Keratinocyte (primary cell): ENCODE measurements around the gene AKAP6. TPM values are rescaled to one million over a fixed set of nuclear protein-coding genes. Genes with fewer than 3 reads are reported as not detected.

Experiments used
- DNase-seq: peaks from one replicate; pipeline ENCODE4 v3.0.0-alpha.2; 2011; ENCODE audit warnings: low read depth, missing footprints, low spot score
- FAIRE-seq: peaks from 2 replicates; lab custom pipeline; 2011; peaks lifted over from hg19 to GRCh38; lab: Jason Lieb, UNC
- H2AFZ ChIP-seq: 2 replicates; pipeline ENCODE4 v1.6.0; 2012; ENCODE audit warnings: low read length, control low read depth, inconsistent platforms; ENCODE audit not compliant: control insufficient read depth
- H3K27ac ChIP-seq: 2 replicates; pipeline ENCODE4 v1.5.1; 2011; ENCODE audit warnings: low read length; ENCODE audit not compliant: control insufficient read depth, insufficient read depth
- H3K27me3 ChIP-seq: 3 replicates; pipeline ENCODE4 v1.6.0; 2011; ENCODE audit warnings: low read length; ENCODE audit not compliant: control insufficient read depth, insufficient read depth; ENCODE audit errors: extremely low read depth
- H3K36me3 ChIP-seq, 2 experiments: 2 replicates in 1 of 2; 3 replicates in 1 of 2; pipeline ENCODE4 v1.5.1; 2011; ENCODE audit warnings: low read length in 2 of 2, mild to moderate bottlenecking in 1 of 2; ENCODE audit not compliant: control insufficient read depth in 2 of 2, insufficient read depth in 2 of 2; ENCODE audit errors: extremely low read depth in 1 of 2
- H3K4me1 ChIP-seq: 3 replicates; pipeline ENCODE4 v1.5.1; 2011; ENCODE audit warnings: low read length; ENCODE audit not compliant: control insufficient read depth, insufficient read depth; ENCODE audit errors: extremely low read depth
- H3K4me2 ChIP-seq: 3 replicates; pipeline ENCODE4 v1.6.0; 2011; ENCODE audit warnings: low read depth, low read length; ENCODE audit not compliant: control insufficient read depth, insufficient read depth; ENCODE audit errors: extremely low read depth
- H3K4me3 ChIP-seq, 3 experiments: fragments of 200-600 bp in 1 of 3; sonication (generic) in 1 of 3; 2 replicates in 2 of 3; 3 replicates in 1 of 3; pipeline ENCODE4 v1.5.1; 2011 to 2016; ENCODE audit warnings: low read length in 3 of 3, mild to moderate bottlenecking in 3 of 3, control low read depth in 2 of 3, inconsistent platforms in 1 of 3, low read depth in 1 of 3, mixed read lengths in 1 of 3, mixed run types in 1 of 3, moderate library complexity in 1 of 3; ENCODE audit not compliant: control insufficient read depth in 2 of 3, insufficient read depth in 2 of 3; ENCODE audit errors: extremely low read depth in 1 of 3
- H3K79me2 ChIP-seq: 2 replicates; pipeline ENCODE4 v1.6.0; 2012; ENCODE audit warnings: low read length; ENCODE audit not compliant: control insufficient read depth, insufficient read depth
- H3K9ac ChIP-seq: 3 replicates; pipeline ENCODE4 v1.6.0; 2011; ENCODE audit warnings: low read length; ENCODE audit not compliant: control insufficient read depth, insufficient read depth; ENCODE audit errors: extremely low read depth
- H3K9me1 ChIP-seq: 3 replicates; pipeline ENCODE4 v1.6.0; 2011; ENCODE audit warnings: low read length; ENCODE audit not compliant: control insufficient read depth, insufficient read depth; ENCODE audit errors: extremely low read depth
- H3K9me3 ChIP-seq: 2 replicates; pipeline ENCODE4 v1.5.1; 2012; ENCODE audit warnings: low read depth, low read length; ENCODE audit not compliant: control insufficient read depth
- H4K20me1 ChIP-seq: 3 replicates; pipeline ENCODE4 v1.6.0; 2011; ENCODE audit warnings: low read length; ENCODE audit not compliant: control insufficient read depth, insufficient read depth; ENCODE audit errors: extremely low read depth
- EZH2 ChIP-seq: IDR thresholded peaks from one replicate; pipeline ENCODE4 v1.6.1; 2012; ENCODE audit warnings: inconsistent platforms, mild to moderate bottlenecking, low read length, moderate library complexity
- dilution Hi-C: fragments of 300-500 bp; cut with MboI; formaldehyde crosslinking; loops from one replicate; pipeline ENCODE4 v1.7.0; 2020; ENCODE audit warnings: low sequenced_read_pairs; ENCODE audit not compliant: extremely low pct_ligation_motif_present
- polyA plus RNA-seq, 5 experiments: library from polyadenylated mRNA; depleted of rRNA in 3 of 5; stranded (reverse) in 3 of 5; stranded (forward) in 1 of 5; unstranded in 1 of 5; fragments of >200 nt; gene quantifications; 1 replicate in 1 of 5; 2 replicates in 3 of 5; 3 replicates in 1 of 5; pipeline versions ENCODE4 v1.2.1 to v1.2.3, GENCODE V29; 2011 to 2012; ENCODE audit warnings: missing spikeins in 2 of 5, low read depth in 1 of 5, low replicate concordance in 1 of 5
- TF ChIP-seq, protein P1 (sequence below), 3 experiments: IDR thresholded peaks in 1 of 3; conservative IDR thresholded peaks in 1 of 3; optimal IDR thresholded peaks in 1 of 3; 2 replicates in 2 of 3; 3 replicates in 1 of 3; pipeline versions ENCODE3 to v1.5.1; 2011; ENCODE audit warnings: low read length in 3 of 3, mild to moderate bottlenecking in 3 of 3, moderate library complexity in 2 of 3, control low read depth in 1 of 3, inconsistent platforms in 1 of 3; ENCODE audit not compliant: insufficient read depth in 2 of 3; ENCODE audit errors: extremely low read depth in 1 of 3

The AKAP6 gene
- polyA plus RNA-seq, 1 donor (not counting 4 experiments of a cell fraction or from before 2014, with no cell fraction given): 2.0 TPM

DNA sequence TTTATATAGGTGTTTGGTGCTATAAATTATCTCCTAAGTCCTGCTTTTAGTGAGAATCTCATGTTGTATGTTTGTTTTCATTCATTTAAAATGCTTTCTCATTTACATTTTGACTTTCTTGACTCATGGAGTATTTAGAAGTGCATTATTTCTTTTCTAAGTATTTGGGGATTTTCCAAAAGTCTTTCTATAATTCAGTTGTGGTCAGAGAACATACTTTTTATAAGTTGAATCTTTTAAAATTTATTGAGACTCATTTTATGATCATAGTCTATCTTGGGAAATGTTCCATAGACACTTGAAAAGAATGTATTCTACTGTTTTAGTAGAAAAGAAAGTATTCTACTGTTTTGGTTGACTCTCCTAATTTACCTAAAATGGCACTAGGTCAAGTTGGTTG lies 168.2 kb downstream of the AKAP6 start:
- H3K27me3 ChIP-seq: no peaks in the 10 kb centered on the region
- no peaks in the 10 kb centered on the region for H3K9me1 ChIP-seq
- no peak for TF ChIP-seq EZH2
- TF ChIP-seq, protein P1, sequence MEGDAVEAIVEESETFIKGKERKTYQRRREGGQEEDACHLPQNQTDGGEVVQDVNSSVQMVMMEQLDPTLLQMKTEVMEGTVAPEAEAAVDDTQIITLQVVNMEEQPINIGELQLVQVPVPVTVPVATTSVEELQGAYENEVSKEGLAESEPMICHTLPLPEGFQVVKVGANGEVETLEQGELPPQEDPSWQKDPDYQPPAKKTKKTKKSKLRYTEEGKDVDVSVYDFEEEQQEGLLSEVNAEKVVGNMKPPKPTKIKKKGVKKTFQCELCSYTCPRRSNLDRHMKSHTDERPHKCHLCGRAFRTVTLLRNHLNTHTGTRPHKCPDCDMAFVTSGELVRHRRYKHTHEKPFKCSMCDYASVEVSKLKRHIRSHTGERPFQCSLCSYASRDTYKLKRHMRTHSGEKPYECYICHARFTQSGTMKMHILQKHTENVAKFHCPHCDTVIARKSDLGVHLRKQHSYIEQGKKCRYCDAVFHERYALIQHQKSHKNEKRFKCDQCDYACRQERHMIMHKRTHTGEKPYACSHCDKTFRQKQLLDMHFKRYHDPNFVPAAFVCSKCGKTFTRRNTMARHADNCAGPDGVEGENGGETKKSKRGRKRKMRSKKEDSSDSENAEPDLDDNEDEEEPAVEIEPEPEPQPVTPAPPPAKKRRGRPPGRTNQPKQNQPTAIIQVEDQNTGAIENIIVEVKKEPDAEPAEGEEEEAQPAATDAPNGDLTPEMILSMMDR (optimal IDR thresholded peaks at IDR 0.05 in 1 of 3, IDR thresholded peaks at IDR 0.05 in 1 of 3, conservative IDR thresholded peaks at IDR 0.05 in 1 of 3; ENCODE audit: extremely low read depth in 1 of 3, insufficient read depth in 2 of 3, low read length in 3 of 3): no peak
- H3K9ac ChIP-seq: no peak overlapping the region
- no peak overlapping the region for H3K4me3 ChIP-seq
- no peaks in the 10 kb centered on the region for H3K36me3 ChIP-seq
- FAIRE-seq (no peak), DNase-seq (no peak)
- H3K9me3 ChIP-seq: no peaks in the 10 kb centered on the region
- no peak overlapping the region for H2AFZ ChIP-seq
- no peak overlapping the region for H3K4me2 ChIP-seq
- H3K27ac ChIP-seq: no peak overlapping the region
- H4K20me1 ChIP-seq: no peaks in the 10 kb centered on the region
- no peaks in the 10 kb centered on the region for H3K79me2 ChIP-seq
- H3K4me1 ChIP-seq: no peaks in the 10 kb centered on the region
- dilution Hi-C loops: no loop called here

DNA sequence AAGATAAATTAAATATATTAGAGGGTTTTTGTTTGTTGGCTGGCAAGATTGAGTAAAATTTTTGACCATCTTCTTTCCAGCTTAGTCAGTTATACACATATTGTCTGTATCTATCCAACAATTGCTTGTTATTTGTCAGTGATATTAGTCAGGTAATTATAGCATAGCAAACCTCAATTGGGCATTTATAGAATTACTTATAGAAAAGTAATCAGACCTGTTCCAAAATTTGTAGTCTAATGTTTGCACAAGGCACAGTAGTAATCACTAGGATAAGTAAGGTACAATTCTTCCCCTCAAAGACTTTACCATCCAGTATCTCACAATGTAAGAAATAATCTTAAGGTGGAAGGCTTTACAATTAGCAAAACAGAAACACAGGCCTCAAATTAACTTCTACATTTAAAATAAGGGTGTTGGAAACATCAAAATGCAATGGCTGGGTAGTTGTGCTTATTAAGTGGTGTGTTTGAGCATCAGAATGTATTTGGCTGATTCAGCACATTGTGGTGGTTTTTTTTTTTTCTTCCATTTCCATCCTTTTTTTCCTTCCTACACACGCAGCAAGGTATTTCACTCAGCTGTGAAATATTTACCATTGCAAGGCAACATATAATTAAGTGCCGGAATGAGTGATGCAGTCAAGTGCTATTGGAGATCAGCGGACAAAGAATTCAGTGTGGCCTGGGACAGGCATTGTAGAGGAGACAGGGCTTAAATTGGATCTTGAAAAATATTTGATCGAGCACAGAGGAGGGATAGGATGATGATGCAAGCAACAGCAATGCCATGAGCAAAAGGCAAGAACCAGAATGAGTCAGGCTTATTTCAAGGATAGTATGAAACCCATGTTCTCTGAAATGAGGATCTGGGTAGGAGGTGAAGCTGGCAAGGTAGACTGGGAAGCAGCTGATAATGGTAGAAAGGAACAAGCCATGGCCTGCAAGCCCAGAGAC lies 178.2 kb downstream of the AKAP6 start:
- H3K27ac ChIP-seq: peak overlapping the region; percentile 89
- no peaks in the 10 kb centered on the region for H3K79me2 ChIP-seq
- no peaks in the 10 kb centered on the region for H3K36me3 ChIP-seq
- H3K4me2 ChIP-seq: peak overlapping the region; percentile 38
- TF ChIP-seq, protein P1 (optimal IDR thresholded peaks at IDR 0.05 in 1 of 3, IDR thresholded peaks at IDR 0.05 in 1 of 3, conservative IDR thresholded peaks at IDR 0.05 in 1 of 3; ENCODE audit: extremely low read depth in 1 of 3, insufficient read depth in 2 of 3, low read length in 3 of 3): no peak
- no peak for TF ChIP-seq EZH2
- H3K9me3 ChIP-seq: no peaks in the 10 kb centered on the region
- H3K9me1 ChIP-seq: no peaks in the 10 kb centered on the region
- peak overlapping the region; percentile 42 for H3K9ac ChIP-seq
- H3K27me3 ChIP-seq: no peaks in the 10 kb centered on the region
- H3K4me3 ChIP-seq: no peak overlapping the region
- peaks cover 17% of the 10 kb centered on the region for H3K4me1 ChIP-seq
- FAIRE-seq: peak; percentile 93
- peak; percentile 30 for DNase-seq
- dilution Hi-C loops: no loop called here
- H4K20me1 ChIP-seq: no peaks in the 10 kb centered on the region
- H2AFZ ChIP-seq: peak overlapping the region; percentile 0
